ENCODE measurements around the gene CREBRF. TPM values are rescaled to one million over a fixed set of nuclear protein-coding genes. Genes with fewer than 3 reads are reported as not detected.

The CREBRF gene
- total and polyA plus RNA-seq, 2 of the 8 experiments (the other 6 are each of a cell fraction or from before 2014, with no cell fraction given), result 1.2 to 4.7 TPM

DNA sequence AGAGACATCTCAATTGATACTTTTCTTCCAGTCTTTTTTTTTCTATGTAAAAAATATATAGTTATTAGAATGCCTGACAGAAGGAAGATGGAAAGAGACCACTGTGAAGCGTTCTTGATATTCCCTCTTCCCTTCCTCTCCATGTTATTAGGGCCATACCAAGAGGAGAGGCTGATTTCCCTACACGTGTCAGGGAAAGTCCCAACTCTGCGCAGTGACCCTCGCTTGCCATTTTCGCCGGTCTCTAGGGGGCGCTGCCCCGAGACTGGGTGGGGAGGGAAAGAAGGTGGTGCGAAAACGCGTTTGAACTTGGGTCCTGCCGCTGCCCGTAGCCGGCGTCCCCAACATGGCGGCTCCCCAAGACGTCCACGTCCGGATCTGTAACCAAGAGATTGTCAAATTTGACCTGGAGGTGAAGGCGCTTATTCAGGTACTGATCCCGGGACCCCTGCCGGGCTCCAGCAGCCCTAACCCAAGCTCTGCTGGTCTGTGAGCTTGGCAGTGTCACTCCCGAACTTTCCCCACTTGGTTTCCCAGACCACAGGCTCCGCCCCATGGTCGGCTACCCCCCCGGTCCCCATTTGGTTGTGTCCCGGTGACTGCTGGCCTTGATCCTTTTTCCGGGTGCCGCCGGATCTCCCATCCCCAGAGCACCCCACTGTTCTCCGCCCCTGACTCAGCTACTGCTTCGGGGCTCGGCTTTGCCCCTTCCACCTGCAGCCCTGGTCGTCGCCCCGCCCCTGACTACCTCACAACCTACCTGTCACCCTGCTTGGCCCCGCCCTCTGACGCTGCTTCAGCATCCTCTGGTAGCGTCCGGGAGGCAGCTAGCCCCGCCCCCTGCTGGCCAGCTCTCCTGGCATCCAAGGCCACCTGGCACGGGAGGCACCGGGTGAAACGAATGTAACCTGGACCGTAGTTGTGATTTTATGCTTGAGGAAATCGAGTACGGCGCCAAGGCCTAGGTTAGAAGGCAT lies 88.3 kb downstream of the CREBRF start, which contains the start of gene BNIP1 (continued):
- TF ChIP-seq, protein P1, sequence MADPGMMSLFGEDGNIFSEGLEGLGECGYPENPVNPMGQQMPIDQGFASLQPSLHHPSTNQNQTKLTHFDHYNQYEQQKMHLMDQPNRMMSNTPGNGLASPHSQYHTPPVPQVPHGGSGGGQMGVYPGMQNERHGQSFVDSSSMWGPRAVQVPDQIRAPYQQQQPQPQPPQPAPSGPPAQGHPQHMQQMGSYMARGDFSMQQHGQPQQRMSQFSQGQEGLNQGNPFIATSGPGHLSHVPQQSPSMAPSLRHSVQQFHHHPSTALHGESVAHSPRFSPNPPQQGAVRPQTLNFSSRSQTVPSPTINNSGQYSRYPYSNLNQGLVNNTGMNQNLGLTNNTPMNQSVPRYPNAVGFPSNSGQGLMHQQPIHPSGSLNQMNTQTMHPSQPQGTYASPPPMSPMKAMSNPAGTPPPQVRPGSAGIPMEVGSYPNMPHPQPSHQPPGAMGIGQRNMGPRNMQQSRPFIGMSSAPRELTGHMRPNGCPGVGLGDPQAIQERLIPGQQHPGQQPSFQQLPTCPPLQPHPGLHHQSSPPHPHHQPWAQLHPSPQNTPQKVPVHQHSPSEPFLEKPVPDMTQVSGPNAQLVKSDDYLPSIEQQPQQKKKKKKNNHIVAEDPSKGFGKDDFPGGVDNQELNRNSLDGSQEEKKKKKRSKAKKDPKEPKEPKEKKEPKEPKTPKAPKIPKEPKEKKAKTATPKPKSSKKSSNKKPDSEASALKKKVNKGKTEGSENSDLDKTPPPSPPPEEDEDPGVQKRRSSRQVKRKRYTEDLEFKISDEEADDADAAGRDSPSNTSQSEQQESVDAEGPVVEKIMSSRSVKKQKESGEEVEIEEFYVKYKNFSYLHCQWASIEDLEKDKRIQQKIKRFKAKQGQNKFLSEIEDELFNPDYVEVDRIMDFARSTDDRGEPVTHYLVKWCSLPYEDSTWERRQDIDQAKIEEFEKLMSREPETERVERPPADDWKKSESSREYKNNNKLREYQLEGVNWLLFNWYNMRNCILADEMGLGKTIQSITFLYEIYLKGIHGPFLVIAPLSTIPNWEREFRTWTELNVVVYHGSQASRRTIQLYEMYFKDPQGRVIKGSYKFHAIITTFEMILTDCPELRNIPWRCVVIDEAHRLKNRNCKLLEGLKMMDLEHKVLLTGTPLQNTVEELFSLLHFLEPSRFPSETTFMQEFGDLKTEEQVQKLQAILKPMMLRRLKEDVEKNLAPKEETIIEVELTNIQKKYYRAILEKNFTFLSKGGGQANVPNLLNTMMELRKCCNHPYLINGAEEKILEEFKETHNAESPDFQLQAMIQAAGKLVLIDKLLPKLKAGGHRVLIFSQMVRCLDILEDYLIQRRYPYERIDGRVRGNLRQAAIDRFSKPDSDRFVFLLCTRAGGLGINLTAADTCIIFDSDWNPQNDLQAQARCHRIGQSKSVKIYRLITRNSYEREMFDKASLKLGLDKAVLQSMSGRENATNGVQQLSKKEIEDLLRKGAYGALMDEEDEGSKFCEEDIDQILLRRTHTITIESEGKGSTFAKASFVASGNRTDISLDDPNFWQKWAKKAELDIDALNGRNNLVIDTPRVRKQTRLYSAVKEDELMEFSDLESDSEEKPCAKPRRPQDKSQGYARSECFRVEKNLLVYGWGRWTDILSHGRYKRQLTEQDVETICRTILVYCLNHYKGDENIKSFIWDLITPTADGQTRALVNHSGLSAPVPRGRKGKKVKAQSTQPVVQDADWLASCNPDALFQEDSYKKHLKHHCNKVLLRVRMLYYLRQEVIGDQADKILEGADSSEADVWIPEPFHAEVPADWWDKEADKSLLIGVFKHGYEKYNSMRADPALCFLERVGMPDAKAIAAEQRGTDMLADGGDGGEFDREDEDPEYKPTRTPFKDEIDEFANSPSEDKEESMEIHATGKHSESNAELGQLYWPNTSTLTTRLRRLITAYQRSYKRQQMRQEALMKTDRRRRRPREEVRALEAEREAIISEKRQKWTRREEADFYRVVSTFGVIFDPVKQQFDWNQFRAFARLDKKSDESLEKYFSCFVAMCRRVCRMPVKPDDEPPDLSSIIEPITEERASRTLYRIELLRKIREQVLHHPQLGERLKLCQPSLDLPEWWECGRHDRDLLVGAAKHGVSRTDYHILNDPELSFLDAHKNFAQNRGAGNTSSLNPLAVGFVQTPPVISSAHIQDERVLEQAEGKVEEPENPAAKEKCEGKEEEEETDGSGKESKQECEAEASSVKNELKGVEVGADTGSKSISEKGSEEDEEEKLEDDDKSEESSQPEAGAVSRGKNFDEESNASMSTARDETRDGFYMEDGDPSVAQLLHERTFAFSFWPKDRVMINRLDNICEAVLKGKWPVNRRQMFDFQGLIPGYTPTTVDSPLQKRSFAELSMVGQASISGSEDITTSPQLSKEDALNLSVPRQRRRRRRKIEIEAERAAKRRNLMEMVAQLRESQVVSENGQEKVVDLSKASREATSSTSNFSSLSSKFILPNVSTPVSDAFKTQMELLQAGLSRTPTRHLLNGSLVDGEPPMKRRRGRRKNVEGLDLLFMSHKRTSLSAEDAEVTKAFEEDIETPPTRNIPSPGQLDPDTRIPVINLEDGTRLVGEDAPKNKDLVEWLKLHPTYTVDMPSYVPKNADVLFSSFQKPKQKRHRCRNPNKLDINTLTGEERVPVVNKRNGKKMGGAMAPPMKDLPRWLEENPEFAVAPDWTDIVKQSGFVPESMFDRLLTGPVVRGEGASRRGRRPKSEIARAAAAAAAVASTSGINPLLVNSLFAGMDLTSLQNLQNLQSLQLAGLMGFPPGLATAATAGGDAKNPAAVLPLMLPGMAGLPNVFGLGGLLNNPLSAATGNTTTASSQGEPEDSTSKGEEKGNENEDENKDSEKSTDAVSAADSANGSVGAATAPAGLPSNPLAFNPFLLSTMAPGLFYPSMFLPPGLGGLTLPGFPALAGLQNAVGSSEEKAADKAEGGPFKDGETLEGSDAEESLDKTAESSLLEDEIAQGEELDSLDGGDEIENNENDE (IDR thresholded peaks at IDR 0.05; ENCODE audit: insufficient replicate concordance, low read length), result no peak
- TF ChIP-seq HDAC6 (IDR thresholded peaks at IDR 0.05; ENCODE audit: low read depth, low read length) (no peak), YY1 (IDR thresholded peaks at IDR 0.05; ENCODE audit: low read depth, low read length) (peak; percentile 98), CTBP2 (IDR thresholded peaks at IDR 0.05; ENCODE audit: borderline replicate concordance, insufficient read depth, insufficient read length, low read length) (no peak), BRCA1 (IDR thresholded peaks at IDR 0.05; ENCODE audit: low read depth, low read length) (no peak), HDAC2 (IDR thresholded peaks at IDR 0.05; ENCODE audit: borderline replicate concordance in 1 of 2, low read depth in 2 of 2, low read length in 2 of 2) (peak in 1 of 2 experiments; percentile 96; a peak in 2 of 4 replicates), SIN3A (conservative IDR thresholded peaks at IDR 0.05 in 1 of 2, IDR thresholded peaks at IDR 0.05 in 1 of 2; ENCODE audit: low read depth in 1 of 2, low read length in 2 of 2) (peak; percentile 95; a peak in 3 of 4 replicates), NANOG (IDR thresholded peaks at IDR 0.05; ENCODE audit: insufficient read depth, low read depth, low read length, poor library complexity, severe bottlenecking) (no peak)

All from H1 (cell line).